OCI-LY1 (cell line): ENCODE measurements around the gene ANKRD55.

Experiments
- H2AFZ ChIP-seq: fragments of 200-600 bp; sonication (generic), shearing (Covaris generic); 2 replicates; pipeline ENCODE4 v1.6.0; 2014; ENCODE audit warnings: antibody characterized with exemption, mild to moderate bottlenecking, low read length
- H3F3A ChIP-seq: fragments of 200-600 bp; sonication (generic), shearing (Covaris generic); 2 replicates; pipeline ENCODE4 v1.6.0; 2014; ENCODE audit warnings: mild to moderate bottlenecking, antibody characterized with exemption, low read length, moderate library complexity; ENCODE audit not compliant: insufficient read depth
- H3K27ac ChIP-seq: fragments of 200-600 bp; sonication (generic); 2 replicates; pipeline ENCODE4 v1.5.1; 2014; ENCODE audit warnings: low read length, mixed run types, mild to moderate bottlenecking, low read depth; ENCODE audit not compliant: poor library complexity, severe bottlenecking
- H3K27me3 ChIP-seq: fragments of 200-600 bp; sonication (generic); 2 replicates; pipeline ENCODE4 v1.6.0; 2014; ENCODE audit warnings: antibody characterized with exemption, mild to moderate bottlenecking, low read length, moderate library complexity; ENCODE audit not compliant: insufficient read depth
- H3K36me3 ChIP-seq: fragments of 200-600 bp; sonication (generic); 2 replicates; pipeline ENCODE4 v1.6.1; 2014; ENCODE audit warnings: mild to moderate bottlenecking, antibody characterized with exemption, low read length, moderate library complexity, mixed read lengths; ENCODE audit not compliant: insufficient read depth
- H3K4me1 ChIP-seq: fragments of 200-600 bp; sonication (generic); 2 replicates; pipeline ENCODE4 v1.5.1; 2014; ENCODE audit warnings: mild to moderate bottlenecking, low read length, moderate library complexity; ENCODE audit not compliant: insufficient read depth, severe bottlenecking
- H3K4me2 ChIP-seq: fragments of 200-600 bp; sonication (generic), shearing (Covaris generic); 2 replicates; pipeline ENCODE4 v1.6.1; 2014; ENCODE audit warnings: low read length
- H3K4me3 ChIP-seq: fragments of 200-600 bp; sonication (generic); 2 replicates; pipeline ENCODE4 v1.5.1; 2014; ENCODE audit warnings: low read length, low read depth, mild to moderate bottlenecking, mixed read lengths; ENCODE audit not compliant: poor library complexity, severe bottlenecking
- H3K79me2 ChIP-seq: fragments of 200-600 bp; shearing (Covaris generic); 2 replicates; pipeline ENCODE4 v1.6.1; 2016; ENCODE audit warnings: mixed run types, low read length, mixed read lengths; ENCODE audit not compliant: insufficient read depth
- H3K9ac ChIP-seq: fragments of 200-600 bp; sonication (generic), shearing (Covaris generic); 2 replicates; pipeline ENCODE4 v1.6.1; 2014; ENCODE audit warnings: mild to moderate bottlenecking, low read length, mixed read lengths
- H3K9me2 ChIP-seq: fragments of 200-600 bp; sonication (generic), shearing (Covaris generic); 2 replicates; pipeline ENCODE4 v1.6.1; 2014; ENCODE audit warnings: low read depth, mild to moderate bottlenecking, low read length, mixed read lengths
- H3K9me3 ChIP-seq: fragments of 200-600 bp; shearing (Covaris generic); 2 replicates; pipeline ENCODE4 v1.6.1; 2014; ENCODE audit warnings: low read length, mixed read lengths
- H4K20me1 ChIP-seq: fragments of 200-600 bp; sonication (generic), shearing (Covaris generic); 2 replicates; pipeline ENCODE4 v1.6.0; 2016; ENCODE audit warnings: mild to moderate bottlenecking, low read length; ENCODE audit not compliant: insufficient read depth
- EZH2 ChIP-seq: fragments of 200-600 bp; sonication (generic), shearing (Covaris generic); IDR thresholded peaks from 2 replicates; pipeline ENCODE4 v1.8.0; 2017; ENCODE audit warnings: borderline replicate concordance, mixed run types, mild to moderate bottlenecking, antibody characterized with exemption, low read length, moderate library complexity, mixed read lengths
- TF ChIP-seq, protein P1 (sequence below): fragments of 200-600 bp; sonication (generic), shearing (Covaris generic); IDR thresholded peaks from 2 replicates; pipeline ENCODE4 v1.5.1; 2017; ENCODE audit warnings: mild to moderate bottlenecking, antibody characterized with exemption, low read length, moderate library complexity, mixed read lengths

ANKRD55 gene

GRCh38 chr5:56054666-56055065 lies 178.5 kb downstream of the ANKRD55 start:
- TF ChIP-seq EZH2: no peak
- TF ChIP-seq, protein P1, sequence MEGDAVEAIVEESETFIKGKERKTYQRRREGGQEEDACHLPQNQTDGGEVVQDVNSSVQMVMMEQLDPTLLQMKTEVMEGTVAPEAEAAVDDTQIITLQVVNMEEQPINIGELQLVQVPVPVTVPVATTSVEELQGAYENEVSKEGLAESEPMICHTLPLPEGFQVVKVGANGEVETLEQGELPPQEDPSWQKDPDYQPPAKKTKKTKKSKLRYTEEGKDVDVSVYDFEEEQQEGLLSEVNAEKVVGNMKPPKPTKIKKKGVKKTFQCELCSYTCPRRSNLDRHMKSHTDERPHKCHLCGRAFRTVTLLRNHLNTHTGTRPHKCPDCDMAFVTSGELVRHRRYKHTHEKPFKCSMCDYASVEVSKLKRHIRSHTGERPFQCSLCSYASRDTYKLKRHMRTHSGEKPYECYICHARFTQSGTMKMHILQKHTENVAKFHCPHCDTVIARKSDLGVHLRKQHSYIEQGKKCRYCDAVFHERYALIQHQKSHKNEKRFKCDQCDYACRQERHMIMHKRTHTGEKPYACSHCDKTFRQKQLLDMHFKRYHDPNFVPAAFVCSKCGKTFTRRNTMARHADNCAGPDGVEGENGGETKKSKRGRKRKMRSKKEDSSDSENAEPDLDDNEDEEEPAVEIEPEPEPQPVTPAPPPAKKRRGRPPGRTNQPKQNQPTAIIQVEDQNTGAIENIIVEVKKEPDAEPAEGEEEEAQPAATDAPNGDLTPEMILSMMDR: no peak
- H3K4me1 ChIP-seq: no peaks in the 10 kb centered on the region
- H3K9me2 ChIP-seq: no peaks in the 10 kb centered on the region
- H3K36me3 ChIP-seq: no peaks in the 10 kb centered on the region
- no peaks in the 10 kb centered on the region for H3K27me3 ChIP-seq
- no peaks in the 10 kb centered on the region for H4K20me1 ChIP-seq
- H3K4me2 ChIP-seq: no peak overlapping the region
- H3K9ac ChIP-seq: no peak overlapping the region
- no peak overlapping the region for H3K27ac ChIP-seq
- H3K4me3 ChIP-seq: no peak overlapping the region
- H3F3A ChIP-seq: no peaks in the 10 kb centered on the region
- H3K79me2 ChIP-seq: no peaks in the 10 kb centered on the region
- H2AFZ ChIP-seq: no peak overlapping the region
- H3K9me3 ChIP-seq: no peaks in the 10 kb centered on the region

DNA sequence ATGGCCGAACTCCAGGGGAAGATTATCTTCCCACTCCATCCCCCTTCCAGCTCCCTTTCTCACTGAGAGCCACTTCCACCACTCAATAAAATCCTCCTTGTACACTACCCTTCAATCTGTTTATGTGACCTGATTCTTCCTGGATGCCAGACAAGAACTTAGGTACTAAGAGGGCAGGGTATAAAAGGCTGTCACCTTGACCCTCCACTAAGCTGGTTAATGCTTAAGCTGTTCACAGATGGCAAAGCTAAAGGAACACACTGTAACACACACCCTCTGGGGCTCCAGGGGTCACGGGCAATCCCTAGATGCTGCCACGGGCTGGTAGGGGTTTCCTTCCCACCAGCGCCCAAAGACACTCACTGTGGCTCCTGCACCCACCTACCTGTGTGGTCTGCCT lies 179.8 kb downstream of the ANKRD55 start:
- Histone ChIP-seq H3K27ac (no peak overlapping the region), H3K4me2 (no peak overlapping the region), H3K9me3 (no peaks in the 10 kb centered on the region), H3K4me1 (no peaks in the 10 kb centered on the region), H2AFZ (no peak overlapping the region), H3K9ac (no peak overlapping the region), H3K36me3 (no peaks in the 10 kb centered on the region), H3K9me2 (no peaks in the 10 kb centered on the region), H4K20me1 (no peaks in the 10 kb centered on the region), H3F3A (no peaks in the 10 kb centered on the region), H3K79me2 (no peaks in the 10 kb centered on the region), H3K27me3 (no peaks in the 10 kb centered on the region), H3K4me3 (no peak overlapping the region)
- TF ChIP-seq, protein P1: no peak
- TF ChIP-seq EZH2: no peak

GRCh38 chr5:56052735-56053134 lies 180.4 kb downstream of the ANKRD55 start:
- no peak overlapping the region for H2AFZ ChIP-seq
- H3F3A ChIP-seq: no peaks in the 10 kb centered on the region
- no peaks in the 10 kb centered on the region for H3K4me1 ChIP-seq
- H3K9me2 ChIP-seq: no peaks in the 10 kb centered on the region
- H3K36me3 ChIP-seq: no peaks in the 10 kb centered on the region
- no peak for TF ChIP-seq EZH2
- TF ChIP-seq, protein P1: no peak
- no peaks in the 10 kb centered on the region for H3K27me3 ChIP-seq
- no peak overlapping the region for H3K27ac ChIP-seq
- no peaks in the 10 kb centered on the region for H3K9me3 ChIP-seq
- H3K79me2 ChIP-seq: no peaks in the 10 kb centered on the region
- H3K4me3 ChIP-seq: no peak overlapping the region
- no peak overlapping the region for H3K4me2 ChIP-seq
- H4K20me1 ChIP-seq: no peaks in the 10 kb centered on the region
- no peak overlapping the region for H3K9ac ChIP-seq
